Neural crest cell (in vitro differentiated cells): ENCODE data around the gene LAIR2. TPM values are rescaled to one million over a fixed set of nuclear protein-coding genes. Genes with fewer than 3 reads are reported as not detected.
"Not testable (repeated sequence)": the region's sequence is repeated elsewhere in the genome, so short reads cannot be mapped to it uniquely, and the experiment has no call there.

Experiments used
- DNase-seq: peaks from one replicate; pipeline ENCODE4 v3.0.0; 2021; ENCODE audit warnings: low read depth, mixed read lengths, low spot score
- H3K27ac Mint-ChIP-seq: one replicate; pipeline ENCODE4 v1.8.0; 2021; ENCODE audit warnings: mild to moderate bottlenecking, mixed read lengths; ENCODE audit not compliant: unreplicated experiment
- H3K27me3 Mint-ChIP-seq: 2 replicates; pipeline ENCODE4 v1.8.0; 2021; ENCODE audit warnings: low read depth, mild to moderate bottlenecking, mixed read lengths
- H3K36me3 Mint-ChIP-seq: 2 replicates; pipeline ENCODE4 v1.8.0; 2021; ENCODE audit warnings: low read depth, mild to moderate bottlenecking, mixed read lengths
- H3K4me1 Mint-ChIP-seq: 2 replicates; pipeline ENCODE4 v1.8.0; 2021; ENCODE audit warnings: mixed read lengths
- H3K4me3 Mint-ChIP-seq: one replicate; pipeline ENCODE4 v1.8.0; 2021; ENCODE audit warnings: mild to moderate bottlenecking, mixed read lengths
- H3K9me3 Mint-ChIP-seq: 2 replicates; pipeline ENCODE4 v1.8.0; 2021; ENCODE audit warnings: mixed read lengths
- CTCF ChIP-seq: fragments of 200-600 bp; sonication (generic); conservative IDR thresholded peaks from 2 replicates; pipeline ENCODE4 v1.5.0; 2021; ENCODE audit warnings: antibody characterized with exemption, mild to moderate bottlenecking
- total RNA-seq: library from RNA; stranded (reverse); gene quantifications from 2 replicates; pipeline ENCODE4 v1.2.1, GENCODE V29; 2021

Gene LAIR2
- total RNA-seq, 1 donor from 2014 or later, result not detected

GRCh38 chr19:54463531-54464043 is 39.0 kb upstream of the LAIR2 start, which contains the start of gene LENG9:
Gene LENG9, minus strand, starts transcription at chr19:54463778. Its CDS starts 252 bp downstream, at chr19:54463526.
- Mint-ChIP-seq H3K27ac (peak within 1 kb of the TSS; percentile 78), H3K27me3 (peaks cover 33% of the 10 kb centered on the region), H3K4me3 (peak within 1 kb of the TSS; percentile 97), H3K36me3 (peaks cover 8% of the 10 kb centered on the region), H3K4me1 (peaks cover 10% of the 10 kb centered on the region), H3K9me3 (no peaks in the 10 kb centered on the region)
- no peak for TF ChIP-seq CTCF
- peak; percentile 89 for DNase-seq

DNA sequence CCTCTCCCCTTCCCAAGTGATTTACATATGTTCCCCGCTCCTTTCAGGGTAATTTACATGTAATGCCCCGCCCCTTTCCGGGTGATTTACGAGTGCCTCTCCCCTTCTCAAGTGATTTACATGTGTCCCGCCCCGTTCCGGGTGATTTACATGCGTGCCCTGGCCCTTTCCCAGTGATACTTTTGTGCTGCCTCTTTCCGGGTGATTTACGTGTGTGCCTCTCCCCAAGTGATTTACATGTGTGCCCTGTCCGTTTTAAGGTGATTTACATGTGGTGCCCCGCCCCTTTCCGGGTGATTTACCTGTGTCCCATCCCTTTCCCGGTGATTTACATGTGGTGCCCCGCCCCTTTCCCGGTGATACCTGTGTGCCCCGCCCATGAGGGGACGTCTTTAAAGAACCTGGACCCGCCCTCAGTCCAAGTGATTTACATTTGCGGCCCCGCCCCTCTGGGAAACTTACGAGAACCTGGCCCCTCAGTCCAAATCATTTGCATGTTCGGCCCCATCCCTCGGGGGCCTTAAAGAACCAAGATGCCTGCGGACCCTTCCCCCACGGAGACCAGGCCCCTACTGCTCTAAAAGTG is 38.5 kb upstream of the LAIR2 start:
- Mint-ChIP-seq H3K27me3 (peaks cover 38% of the 10 kb centered on the region), H3K4me1 (peaks cover 10% of the 10 kb centered on the region), H3K9me3 (no peaks in the 10 kb centered on the region), H3K4me3 (peak overlapping the region; percentile 97), H3K27ac (peak overlapping the region; percentile 78), H3K36me3 (peaks cover 5% of the 10 kb centered on the region)
- DNase-seq, result peak; percentile 60
- no peak for TF ChIP-seq CTCF

DNA sequence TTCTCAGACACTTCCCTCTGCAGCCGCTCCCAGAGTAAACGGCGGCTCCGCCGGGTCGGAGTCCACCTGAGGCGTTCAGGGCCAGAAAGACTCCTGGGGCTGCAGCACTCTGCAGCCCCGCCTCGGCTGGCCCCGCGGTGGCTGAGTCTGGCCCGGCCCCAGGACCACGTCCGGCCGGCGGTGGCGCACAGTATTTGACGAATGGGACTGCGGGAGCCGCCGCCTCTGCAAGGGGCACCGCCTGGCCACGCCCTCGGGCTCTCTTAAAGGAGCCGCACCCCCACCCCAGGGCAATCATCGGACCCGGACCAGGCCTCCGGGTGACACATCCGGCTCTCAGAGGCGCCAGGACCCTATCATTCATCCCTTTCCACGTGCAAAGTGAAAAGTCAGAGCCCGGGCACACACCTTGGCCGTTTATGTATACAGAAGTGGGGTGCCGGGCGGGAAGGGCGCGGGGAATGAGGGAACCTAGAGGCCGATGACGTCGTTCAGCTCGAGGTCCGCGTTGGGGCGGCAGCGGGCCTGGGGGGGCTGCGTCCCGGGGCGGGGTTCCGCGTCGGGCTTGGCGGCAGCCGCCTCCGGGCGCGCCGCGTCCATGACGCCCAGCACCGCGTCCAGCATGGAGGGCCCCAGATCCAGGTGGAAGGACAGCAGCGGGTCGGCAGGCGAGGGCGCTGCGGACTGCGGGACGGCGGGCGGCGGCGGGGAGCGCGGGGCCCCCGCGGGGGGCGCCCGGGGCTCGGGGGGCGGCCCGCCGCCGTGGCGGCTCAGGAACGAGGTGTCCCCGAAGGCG is 37.8 kb upstream of the LAIR2 start:
- Mint-ChIP-seq H3K4me3 (peak overlapping the region; percentile 97), H3K4me1 (peaks cover 17% of the 10 kb centered on the region), H3K27me3 (peaks cover 43% of the 10 kb centered on the region), H3K9me3 (no peaks in the 10 kb centered on the region), H3K36me3 (peaks cover 5% of the 10 kb centered on the region), H3K27ac (peak overlapping the region; percentile 80)
- peak; percentile 85 for DNase-seq
- TF ChIP-seq CTCF, result no peak

DNA sequence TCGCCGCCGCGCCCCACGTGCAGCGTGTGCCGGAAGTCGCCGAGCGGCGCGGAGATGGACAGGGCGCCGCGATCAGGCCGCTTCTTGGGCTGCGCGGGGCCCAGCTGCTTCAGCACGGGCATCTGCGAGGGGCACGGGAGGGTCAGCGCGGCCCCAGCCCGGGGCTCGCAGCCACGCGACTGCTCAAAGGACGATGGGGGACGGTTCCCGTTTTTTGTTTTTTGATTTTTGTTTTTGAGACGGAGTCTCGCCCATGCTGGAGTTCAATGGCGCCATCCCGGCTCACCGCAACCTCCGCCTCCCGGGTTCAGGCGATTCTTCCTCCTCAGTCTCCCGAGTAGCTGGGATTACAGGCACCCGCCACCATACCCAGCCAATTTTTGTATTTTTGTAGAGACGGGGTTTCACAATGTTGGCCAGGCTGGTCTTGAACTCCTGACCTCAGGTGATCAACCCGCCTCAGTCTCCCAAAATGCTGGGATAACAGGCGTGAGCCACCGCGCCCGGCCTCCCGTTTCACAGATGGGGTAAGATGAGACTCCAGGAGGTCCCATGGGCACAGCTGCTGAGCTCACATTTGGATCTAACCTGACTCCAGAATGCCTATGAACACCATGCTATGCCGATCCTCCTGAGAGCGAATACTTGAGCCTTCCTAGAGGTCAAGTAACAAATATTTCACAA is 37.1 kb upstream of the LAIR2 start:
- Mint-ChIP-seq H3K36me3 (peaks cover 5% of the 10 kb centered on the region), H3K4me3 (peak overlapping the region; percentile 67), H3K9me3 (no peaks in the 10 kb centered on the region), H3K27me3 (peaks cover 50% of the 10 kb centered on the region), H3K27ac (no peak overlapping the region), H3K4me1 (peaks cover 24% of the 10 kb centered on the region)
- TF ChIP-seq CTCF, result no peak
- no peak for DNase-seq

DNA sequence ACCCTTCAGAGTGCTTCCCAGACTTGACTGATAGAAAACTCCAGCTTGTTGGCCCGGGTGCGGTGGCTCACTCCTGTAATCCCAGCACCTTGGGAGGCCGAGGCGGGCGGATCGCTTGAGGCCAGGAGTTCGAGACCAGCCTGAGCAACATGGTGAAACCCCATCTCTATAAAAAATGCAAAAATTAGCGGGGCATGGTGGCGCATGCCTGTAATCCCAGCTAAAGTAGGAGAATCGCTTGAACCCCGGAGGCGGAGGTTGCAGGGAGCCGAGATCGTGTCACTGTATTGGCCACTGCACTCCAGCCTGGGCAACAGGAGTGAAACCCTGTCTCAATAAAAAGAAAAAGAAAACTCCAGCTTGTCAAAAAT is 36.5 kb upstream of the LAIR2 start:
- Mint-ChIP-seq H3K27me3 (peaks cover 55% of the 10 kb centered on the region), H3K4me3 (peak overlapping the region; percentile 81), H3K4me1 (peaks cover 28% of the 10 kb centered on the region)
- H3K27ac Mint-ChIP-seq, H3K36me3 Mint-ChIP-seq, DNase-seq, H3K9me3 Mint-ChIP-seq: not testable (repeated sequence)
